GM12801 (cell line): ENCODE data around the gene EIF2B2.

Experiments used
- CTCF ChIP-seq: IDR thresholded peaks from one replicate; pipeline ENCODE4 v1.5.1; 2011; ENCODE audit warnings: control low read depth; ENCODE audit not compliant: insufficient read length; ENCODE audit errors: extremely low read depth

Gene EIF2B2

DNA sequence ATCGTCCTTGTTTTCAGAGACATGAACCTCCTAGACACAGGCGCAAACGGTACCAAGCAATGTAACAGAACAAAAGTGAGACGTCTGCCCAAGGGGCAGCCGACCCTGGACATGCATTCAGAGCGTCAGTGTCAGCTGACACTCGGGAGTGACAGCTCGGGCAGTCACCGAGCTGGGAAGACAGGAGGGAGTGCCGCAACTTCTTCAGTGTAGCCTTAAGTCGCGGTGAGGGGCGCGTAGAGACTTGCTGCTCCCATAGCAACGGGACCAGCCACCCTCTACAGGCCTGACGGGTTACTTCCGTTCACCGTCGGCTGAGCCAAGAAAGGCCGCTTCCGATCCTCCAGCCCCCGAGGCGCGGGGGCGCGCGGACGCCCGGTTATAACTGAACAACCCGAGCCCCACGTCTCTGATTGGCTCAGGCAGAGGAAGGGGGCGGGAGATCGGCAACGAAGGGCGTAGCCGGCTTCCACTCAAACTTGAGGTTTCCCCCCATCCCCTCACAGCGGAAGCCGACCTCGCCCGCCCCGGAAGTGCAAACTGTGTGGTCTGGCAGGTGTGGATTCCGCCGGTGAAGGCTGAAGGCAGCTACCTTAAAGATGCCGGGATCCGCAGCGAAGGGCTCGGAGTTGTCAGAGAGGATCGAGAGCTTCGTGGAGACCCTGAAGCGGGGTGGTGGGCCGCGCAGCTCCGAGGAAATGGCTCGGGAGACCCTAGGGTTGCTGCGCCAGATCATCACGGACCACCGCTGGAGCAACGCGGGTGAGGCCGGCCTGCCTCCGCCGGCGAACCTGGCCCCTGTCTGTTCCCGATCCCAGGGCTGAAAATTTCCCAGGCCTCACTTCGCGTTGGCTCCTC lies at the start of gene EIF2B2:
TSS of gene EIF2B2 (plus strand) at position 530 of the 858 bp plus-strand sequence. CDS start at position 600, 70 bp downstream.
- no peak for TF ChIP-seq CTCF

DNA sequence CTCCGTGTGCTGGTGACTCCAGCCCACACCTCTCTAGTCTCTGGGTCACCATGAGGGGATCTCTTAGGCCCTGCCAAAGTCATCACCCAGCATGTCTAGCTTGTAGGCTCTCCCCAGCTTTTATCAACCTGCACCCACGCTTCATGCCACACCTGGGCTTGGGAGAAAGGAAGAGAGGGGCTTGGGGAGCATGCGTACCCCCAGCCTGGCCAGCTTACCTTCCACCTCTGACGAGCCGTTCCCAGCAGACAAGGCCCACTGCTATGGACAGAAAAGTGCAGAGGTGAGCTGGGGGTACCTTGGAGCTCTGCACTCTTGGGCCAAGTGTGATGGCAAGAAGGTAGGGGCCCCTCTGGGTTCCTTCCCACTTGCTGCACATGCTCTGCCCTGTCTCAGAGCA lies 49.0 kb upstream of the EIF2B2 start:
- no peak for TF ChIP-seq CTCF

DNA sequence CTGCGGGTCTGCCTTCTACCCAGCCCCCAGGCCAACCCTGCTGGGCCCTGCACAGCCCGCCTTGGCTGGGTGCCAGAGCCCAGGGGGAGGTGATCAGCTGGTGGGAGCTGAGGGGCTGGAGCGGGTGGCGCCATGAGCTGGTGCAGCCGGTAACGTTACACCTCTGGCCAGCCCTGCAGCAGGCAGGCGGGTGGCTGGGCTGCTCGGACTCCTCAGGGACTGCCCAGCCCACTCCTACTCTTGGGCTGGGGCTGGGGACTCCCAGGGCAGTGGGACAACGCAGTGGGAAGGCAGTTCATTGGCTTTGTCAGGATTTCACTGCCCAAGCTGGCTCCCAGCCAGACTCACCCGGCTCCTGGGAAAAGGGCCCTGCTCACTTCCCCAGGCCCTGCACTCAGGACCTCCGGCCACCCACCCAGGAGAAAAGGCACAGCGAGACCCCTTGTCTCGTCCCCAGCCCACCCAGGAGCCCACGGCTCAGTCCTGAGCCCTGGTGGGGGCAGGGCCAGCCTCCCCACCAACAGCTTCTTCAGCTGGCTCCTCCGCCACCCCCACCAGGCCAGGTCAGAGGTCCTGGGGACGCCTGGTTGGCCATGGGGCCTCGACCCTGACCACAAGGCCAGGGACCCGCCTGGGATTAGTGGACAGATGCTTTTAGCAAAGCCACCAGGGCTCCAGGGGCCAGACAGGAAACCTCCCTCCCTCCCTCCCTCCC lies 48.3 kb upstream of the EIF2B2 start:
- no peak for TF ChIP-seq CTCF

DNA sequence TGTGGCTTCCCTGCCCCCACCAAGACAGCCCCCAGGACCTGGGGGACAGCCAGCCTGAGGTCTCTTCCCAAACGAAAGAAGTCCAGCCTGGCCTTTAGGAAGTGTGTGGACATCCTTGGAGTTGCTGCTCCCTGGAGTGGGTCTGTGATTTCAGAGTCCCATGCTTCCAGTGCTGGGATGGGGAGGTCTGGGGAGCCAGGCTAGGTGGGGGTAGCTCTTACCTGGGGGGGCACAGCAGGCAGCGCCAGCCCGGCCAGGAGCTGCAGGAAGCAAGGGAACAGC lies 47.8 kb upstream of the EIF2B2 start:
- no peak for TF ChIP-seq CTCF

DNA sequence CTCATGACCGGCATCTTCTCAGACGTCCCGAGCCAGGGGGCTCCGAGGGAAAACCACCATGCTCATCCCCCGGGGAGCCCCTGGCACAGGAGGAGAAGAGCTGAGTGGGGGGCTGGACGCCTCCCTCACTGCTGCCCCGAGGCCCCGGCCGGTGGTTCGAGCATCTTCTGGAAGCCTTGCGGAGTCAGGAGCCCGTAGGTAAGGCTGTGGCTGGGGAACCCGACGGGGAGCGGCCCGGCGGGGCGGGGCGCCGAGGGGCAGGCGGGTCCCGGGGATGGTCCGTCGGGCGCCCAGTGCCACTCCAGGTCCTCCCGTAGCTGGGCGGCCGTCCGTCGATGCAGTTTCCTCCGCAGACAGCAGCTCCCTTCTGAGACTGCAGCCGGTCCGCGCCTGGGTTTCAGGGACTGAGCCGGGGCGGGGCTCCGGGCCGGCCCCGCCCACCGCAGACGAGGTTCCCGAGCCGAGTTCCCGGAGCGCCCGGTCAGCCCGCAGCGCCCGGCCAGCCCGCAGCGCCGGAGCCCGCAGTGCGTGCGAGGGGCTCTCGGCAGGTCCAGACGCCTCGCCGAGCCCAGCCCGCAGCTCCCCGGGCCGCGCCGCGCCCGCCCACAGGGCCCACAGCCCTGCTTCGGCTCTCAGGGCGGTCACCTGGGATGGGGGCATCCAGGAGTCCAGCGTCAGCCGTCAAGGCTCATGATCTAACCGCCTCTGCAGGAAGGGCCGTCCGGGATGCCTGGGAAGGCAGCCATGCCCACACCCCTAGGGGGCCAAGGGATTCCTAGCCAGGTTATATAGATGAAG lies 47.3 kb upstream of the EIF2B2 start, which contains the start of gene PGF:
TSS of gene PGF (minus strand) at position 369 of the 798 bp plus-strand sequence. CDS start at position 14, 355 bp downstream.
- TF ChIP-seq CTCF = no peak

GRCh38 chr14:74956027-74956279 lies 46.8 kb upstream of the EIF2B2 start:
- TF ChIP-seq CTCF = no peak
